Activated CD8-positive, alpha-beta T cell treated with anti-CD3 and anti-CD28 coated beads, Interleukin-2, amount 10 ng/mL, durations not matched to agents 7 days and 5 days (primary cell): ENCODE results near the gene PRKAB2. TPM values are rescaled to one million over a fixed set of nuclear protein-coding genes. Genes with fewer than 3 reads are reported as not detected.
A peak's percentile ranks its signal among the peaks of the same experiment; 100 is the strongest.

Experiments
- ATAC-seq: fragments of 150-1000 bp; cut with Tn5 transposase; one replicate; pipeline ENCODE4 v1.10.0; 2021; ENCODE audit warnings: moderate library complexity
- CTCF ChIA-PET: fragments of 350-600 bp; sonication (Branson Sonifier 250); formaldehyde crosslinking; loops from one replicate; lab custom pipeline; 2021; ENCODE audit warnings: antibody characterized with exemption; lab: Charles Lee
- POLR2A ChIA-PET: fragments of 350-600 bp; sonication (Branson Sonifier 250); formaldehyde crosslinking; loops from one replicate; lab custom pipeline; 2021; ENCODE audit warnings: antibody characterized with exemption; lab: Charles Lee
- DNase-seq: peaks from one replicate; pipeline ENCODE4 v3.0.0-alpha.2; 2020
- H3K27ac Mint-ChIP-seq: one replicate; pipeline ENCODE4 v1.8.0; 2021; ENCODE audit warnings: mild to moderate bottlenecking, mixed read lengths
- H3K27me3 Mint-ChIP-seq: one replicate; pipeline ENCODE4 v1.8.0; 2021; ENCODE audit warnings: low read depth, mixed read lengths
- H3K36me3 Mint-ChIP-seq: one replicate; pipeline ENCODE4 v1.8.0; 2021; ENCODE audit warnings: low read depth, mixed read lengths
- H3K4me1 Mint-ChIP-seq: one replicate; pipeline ENCODE4 v1.8.0; 2021; ENCODE audit warnings: low read depth, mixed read lengths
- H3K4me3 Mint-ChIP-seq: one replicate; pipeline ENCODE4 v1.8.0; 2021; ENCODE audit warnings: mild to moderate bottlenecking, mixed read lengths
- H3K9me3 Mint-ChIP-seq: one replicate; pipeline ENCODE4 v1.8.0; 2022; ENCODE audit warnings: mixed read lengths; ENCODE audit not compliant: insufficient read depth
- total RNA-seq, 2 experiments: library from RNA; stranded (reverse); gene quantifications; one replicate each; pipeline ENCODE4 v1.2.3, GENCODE V29; 2021

Gene PRKAB2, protein sequence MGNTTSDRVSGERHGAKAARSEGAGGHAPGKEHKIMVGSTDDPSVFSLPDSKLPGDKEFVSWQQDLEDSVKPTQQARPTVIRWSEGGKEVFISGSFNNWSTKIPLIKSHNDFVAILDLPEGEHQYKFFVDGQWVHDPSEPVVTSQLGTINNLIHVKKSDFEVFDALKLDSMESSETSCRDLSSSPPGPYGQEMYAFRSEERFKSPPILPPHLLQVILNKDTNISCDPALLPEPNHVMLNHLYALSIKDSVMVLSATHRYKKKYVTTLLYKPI
- 10 to 100 TPM in 1 of 2 experiments, 1 to 10 TPM in 1; 9.6 to 10.4 TPM for total RNA-seq

DNA sequence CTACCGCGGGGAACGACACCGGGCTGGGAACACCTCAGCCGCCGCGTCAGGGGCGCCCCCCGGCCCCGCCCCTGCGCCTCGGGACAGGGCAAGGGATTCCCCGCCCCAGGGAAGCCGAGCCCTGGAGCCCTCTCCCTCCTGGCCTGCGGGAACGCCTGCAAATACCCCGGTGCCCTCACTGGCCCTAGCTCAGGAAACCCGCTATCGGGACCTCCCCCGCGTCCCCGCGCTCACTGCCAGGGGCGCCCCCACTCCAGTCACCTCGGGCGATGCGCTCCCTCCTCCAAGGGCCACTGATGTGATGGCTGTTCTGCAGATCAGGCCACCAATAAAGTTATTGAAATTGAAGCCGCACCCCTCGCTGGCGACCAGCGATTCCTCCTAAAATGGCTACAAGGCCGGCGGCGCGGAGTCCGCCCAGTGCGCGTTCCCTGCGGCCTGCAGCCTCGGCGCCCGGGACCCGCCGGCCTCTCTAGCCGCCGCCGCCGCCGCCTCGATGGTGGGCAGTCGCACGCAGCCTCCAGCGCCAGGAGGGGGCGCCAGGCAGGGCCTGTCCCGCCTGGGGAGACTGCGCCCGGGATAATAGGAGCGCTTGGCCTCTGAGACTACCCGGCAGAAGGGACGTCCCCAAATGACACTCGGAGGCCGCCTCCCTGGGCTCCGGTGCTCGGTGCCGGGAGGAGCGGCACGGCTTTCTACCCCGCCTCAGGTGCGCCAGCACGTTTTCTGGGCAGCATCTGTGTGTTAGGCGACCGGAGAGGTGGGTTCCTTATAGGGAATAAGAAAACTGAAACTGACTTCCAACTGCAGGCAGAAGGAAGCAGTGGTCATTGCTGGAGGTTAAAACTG is at the start of gene PRKAB2:
PRKAB2 (minus strand) TSS at position 303 of the 849 bp plus-strand sequence. CDS start 326 bp downstream, outside the sequence.
- peaks cover 32% of the 10 kb centered on the region for H3K4me1 Mint-ChIP-seq
- peak; percentile 91 for DNase-seq
- peaks cover 4% of the 10 kb centered on the region for H3K9me3 Mint-ChIP-seq
- ChIA-PET POLR2A (interaction anchor here (1.0 to 2.9 kb wide), 4 partner anchors 11 to 88 kb away, joined by 4 to 20 read pairs (median 4); partner anchors contain the start of gene CHD1L), CTCF (interaction anchor here (0.7 to 4.9 kb wide), 8 partner anchors 9 to 101 kb away, joined by 3 to 56 read pairs (median 7); partner anchors contain the start of gene CHD1L)
- peaks cover 2% of the 10 kb centered on the region for H3K27me3 Mint-ChIP-seq
- peak; percentile 87 for ATAC-seq
- peaks cover 17% of the 10 kb centered on the region for H3K36me3 Mint-ChIP-seq
- H3K27ac Mint-ChIP-seq, result peak within 1 kb of the TSS; percentile 97
- H3K4me3 Mint-ChIP-seq, result peak within 1 kb of the TSS; percentile 98

DNA sequence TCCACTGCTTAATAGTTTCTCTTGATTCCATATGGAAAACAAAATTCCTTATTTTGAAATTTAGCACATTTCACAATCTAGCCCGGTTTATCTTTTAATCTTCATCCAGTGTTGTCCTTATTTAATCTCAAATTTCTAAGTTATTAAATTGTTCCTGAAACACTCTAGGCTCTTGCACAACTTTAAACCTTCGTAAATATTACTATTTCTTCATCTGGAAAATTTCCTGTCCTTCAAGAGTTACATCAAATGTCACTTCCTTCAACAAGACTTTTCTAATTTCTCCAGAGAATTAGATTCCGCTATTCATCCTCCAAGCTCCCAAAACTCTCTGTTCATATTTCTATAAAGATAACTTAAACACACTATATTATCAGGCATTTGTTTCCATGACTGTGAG is 46.3 kb upstream of the PRKAB2 start:
- Mint-ChIP-seq H3K4me1 (no peaks in the 10 kb centered on the region), H3K27me3 (peaks cover 13% of the 10 kb centered on the region), H3K9me3 (no peaks in the 10 kb centered on the region), H3K4me3 (no peak overlapping the region), H3K27ac (no peak overlapping the region), H3K36me3 (no peaks in the 10 kb centered on the region)
- CTCF ChIA-PET, result no interaction called here
- ATAC-seq (no peak), DNase-seq (no peak)
- POLR2A ChIA-PET, result no interaction called here

DNA sequence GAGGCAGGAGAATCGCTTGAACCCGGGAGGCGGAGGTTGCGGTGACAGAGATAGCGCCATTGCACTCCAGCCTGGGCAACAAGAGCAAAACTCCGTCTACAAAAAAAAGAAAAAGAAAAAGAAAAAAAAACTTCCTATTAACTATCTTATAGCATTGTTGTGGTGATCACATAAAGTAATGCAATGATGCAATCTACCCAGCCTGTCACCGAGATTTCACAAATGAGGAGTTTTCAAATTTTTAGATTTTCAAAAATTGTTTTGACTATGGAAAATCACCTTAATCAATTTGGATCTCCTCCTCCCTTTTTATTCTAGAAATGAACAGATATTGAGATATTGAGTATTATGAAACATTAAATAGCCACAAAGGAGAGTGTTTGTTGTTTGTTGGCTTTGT is 44.9 kb upstream of the PRKAB2 start:
- Mint-ChIP-seq H3K4me3 (no peak overlapping the region), H3K27ac (no peak overlapping the region), H3K9me3 (no peaks in the 10 kb centered on the region), H3K4me1 (no peaks in the 10 kb centered on the region), H3K27me3 (peaks cover 9% of the 10 kb centered on the region), H3K36me3 (no peaks in the 10 kb centered on the region)
- DNase-seq (no peak), ATAC-seq (no peak)
- CTCF ChIA-PET, result interaction anchor here (1.1 kb wide), 1 partner anchor 8 kb away, joined by 3 read pairs; the partner anchor contains the start of gene FMO5
- POLR2A ChIA-PET, result no interaction called here

DNA sequence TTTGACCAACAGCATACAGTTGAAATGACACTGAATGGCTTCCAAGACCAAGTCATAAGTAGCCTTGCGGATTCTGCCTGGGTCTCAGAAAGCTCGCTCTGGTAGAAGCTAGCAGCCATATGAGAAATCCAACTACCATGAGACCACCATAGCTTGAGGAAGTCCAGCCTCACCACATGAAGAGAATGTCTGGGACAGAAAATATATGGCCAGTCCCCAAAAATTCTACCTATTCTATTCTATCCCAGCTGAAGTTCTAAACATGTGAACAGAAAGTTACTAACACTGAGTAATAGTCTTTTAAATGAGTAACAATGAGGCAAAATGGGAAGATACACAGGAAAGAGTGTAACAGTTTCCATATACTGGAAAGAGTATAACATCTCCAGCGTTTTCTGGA is 43.9 kb upstream of the PRKAB2 start:
- no peak for ATAC-seq
- ChIA-PET CTCF (interaction anchor here (0.6 to 1.1 kb wide), 2 partner anchors 9 to 26 kb away, joined by 3 read pairs; partner anchors contain the start of genes CHD1L and FMO5), POLR2A (no interaction called here)
- Mint-ChIP-seq H3K27ac (no peak overlapping the region), H3K36me3 (no peaks in the 10 kb centered on the region), H3K4me3 (no peak overlapping the region), H3K9me3 (no peaks in the 10 kb centered on the region), H3K27me3 (peaks cover 5% of the 10 kb centered on the region), H3K4me1 (no peaks in the 10 kb centered on the region)
- DNase-seq, result no peak

DNA sequence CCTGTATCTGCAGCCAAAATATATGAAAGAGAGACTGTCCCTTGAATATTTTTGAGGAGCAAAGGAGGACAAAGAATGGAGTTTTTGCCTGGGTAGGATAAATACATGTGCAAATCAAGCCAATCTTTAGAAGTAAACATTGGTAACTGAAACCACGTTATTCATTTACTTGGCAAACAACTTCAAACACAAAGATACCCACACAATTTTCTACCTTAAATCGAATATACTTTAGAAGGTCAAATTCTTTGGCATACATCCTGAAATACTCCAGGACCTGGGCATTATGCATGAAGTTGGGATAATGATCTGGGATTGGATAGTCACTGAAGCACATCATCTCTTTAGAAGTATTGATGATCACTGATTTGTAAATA is 43.3 kb upstream of the PRKAB2 start:
- Mint-ChIP-seq H3K27ac (no peak overlapping the region), H3K36me3 (no peaks in the 10 kb centered on the region), H3K4me1 (no peaks in the 10 kb centered on the region), H3K4me3 (no peak overlapping the region), H3K9me3 (no peaks in the 10 kb centered on the region), H3K27me3 (peaks cover 5% of the 10 kb centered on the region)
- ATAC-seq (no peak), DNase-seq (no peak)
- ChIA-PET CTCF (interaction anchor here (0.6 kb wide), 1 partner anchor 27 kb away, joined by 3 read pairs; the partner anchor contains the start of gene CHD1L), POLR2A (no interaction called here)

DNA sequence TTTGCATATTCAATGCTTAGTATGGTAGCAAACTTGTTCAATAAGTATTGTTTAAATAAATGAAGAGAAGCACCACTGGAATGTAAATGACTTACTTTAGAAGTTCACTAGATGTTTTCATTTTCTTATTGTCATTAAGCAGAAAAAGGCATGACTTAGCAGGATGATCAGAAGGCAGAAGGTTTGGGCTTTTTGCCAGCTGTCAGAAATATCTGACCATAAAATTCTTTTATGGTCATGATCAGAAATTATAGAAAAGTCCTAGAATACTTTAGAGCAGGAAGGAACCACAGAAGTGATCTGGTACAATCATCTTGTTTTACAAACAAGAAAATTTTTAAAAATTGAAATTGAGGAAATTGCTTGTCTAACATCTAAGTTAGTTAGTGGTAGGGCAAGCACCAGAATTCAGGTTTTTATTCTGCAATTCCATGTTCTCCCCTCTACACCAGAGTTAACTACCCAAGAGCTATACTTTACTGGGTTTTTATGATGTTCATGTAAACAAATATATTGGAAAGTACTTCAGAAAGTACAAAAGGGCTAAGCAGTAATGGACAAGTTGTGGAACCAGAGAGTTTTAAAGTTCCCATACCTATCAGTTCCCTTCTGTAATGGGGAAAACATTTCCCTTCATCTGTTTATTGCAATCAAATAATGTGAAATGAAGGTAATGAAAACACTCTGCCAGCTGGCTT is 42.7 kb upstream of the PRKAB2 start:
- Mint-ChIP-seq H3K27me3 (peaks cover 5% of the 10 kb centered on the region), H3K4me1 (no peaks in the 10 kb centered on the region), H3K4me3 (no peak overlapping the region), H3K27ac (no peak overlapping the region), H3K36me3 (no peaks in the 10 kb centered on the region), H3K9me3 (no peaks in the 10 kb centered on the region)
- ATAC-seq (no peak), DNase-seq (no peak)
- CTCF ChIA-PET, result no interaction called here
- POLR2A ChIA-PET, result no interaction called here

DNA sequence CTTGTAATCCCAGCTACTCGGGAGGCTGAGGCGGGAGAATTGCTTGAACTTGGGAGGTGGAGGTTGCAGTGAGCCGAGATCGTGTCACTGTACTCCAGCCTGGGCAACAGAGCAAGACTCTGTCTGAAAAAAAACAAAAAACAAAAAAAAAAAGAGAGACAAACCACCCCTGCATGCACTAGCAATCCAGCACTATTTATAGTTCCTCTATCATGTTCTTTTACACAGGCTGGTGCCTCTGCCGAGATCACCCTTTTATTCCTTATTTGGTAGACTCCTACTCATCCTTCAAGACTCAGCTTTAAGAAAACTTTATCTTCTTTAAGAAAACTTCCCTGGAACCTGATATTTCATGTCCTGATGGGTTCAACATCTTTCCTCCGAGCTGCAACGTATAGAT is 42.1 kb upstream of the PRKAB2 start:
- Mint-ChIP-seq H3K4me1 (no peaks in the 10 kb centered on the region), H3K27me3 (peaks cover 5% of the 10 kb centered on the region), H3K9me3 (no peaks in the 10 kb centered on the region), H3K4me3 (no peak overlapping the region), H3K36me3 (no peaks in the 10 kb centered on the region), H3K27ac (no peak overlapping the region)
- DNase-seq (no peak), ATAC-seq (no peak)
- ChIA-PET POLR2A (no interaction called here), CTCF (no interaction called here)

DNA sequence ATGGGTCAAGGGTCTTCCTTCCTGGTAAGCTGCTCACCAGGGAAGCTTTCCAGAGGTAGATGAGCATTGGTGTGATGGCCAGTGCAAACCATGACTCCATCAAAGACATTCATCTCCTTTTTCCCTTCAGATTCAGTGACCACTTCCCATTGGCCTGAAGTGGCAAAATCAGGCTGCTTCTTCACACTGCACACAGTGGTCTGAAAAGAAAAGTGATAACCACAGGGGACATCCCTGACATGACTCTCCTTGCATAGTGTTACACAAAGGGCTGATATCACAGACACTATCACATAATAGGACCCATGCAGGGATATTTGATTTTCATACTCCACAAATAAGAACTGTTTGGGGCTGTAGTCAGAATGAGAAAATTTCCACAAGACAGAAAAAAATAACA is 41.0 kb upstream of the PRKAB2 start:
- CTCF ChIA-PET, result no interaction called here
- POLR2A ChIA-PET, result no interaction called here
- DNase-seq (no peak), ATAC-seq (no peak)
- Mint-ChIP-seq H3K9me3 (no peaks in the 10 kb centered on the region), H3K27ac (no peak overlapping the region), H3K4me3 (no peak overlapping the region), H3K27me3 (peaks cover 5% of the 10 kb centered on the region), H3K4me1 (no peaks in the 10 kb centered on the region), H3K36me3 (no peaks in the 10 kb centered on the region)

DNA sequence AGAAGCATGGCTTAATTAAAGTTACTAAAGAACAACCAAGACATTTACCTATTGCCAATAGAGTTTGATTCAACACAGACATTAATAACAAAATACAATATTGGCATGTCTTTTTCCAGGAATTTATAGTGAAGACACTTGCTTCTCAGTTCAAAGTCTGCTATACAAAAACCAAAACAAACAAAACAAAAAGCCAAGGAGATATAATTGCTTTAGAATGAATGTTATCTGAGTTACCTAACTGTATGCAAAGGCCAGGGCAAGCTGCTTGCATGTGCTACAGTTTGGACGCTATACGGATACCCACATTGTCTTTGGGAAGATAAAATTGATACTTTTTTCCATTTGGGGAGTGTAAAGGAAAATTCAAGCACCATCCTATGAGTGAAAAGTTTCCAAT is 39.3 kb upstream of the PRKAB2 start:
- ChIA-PET POLR2A (no interaction called here), CTCF (interaction anchor here (1.3 kb wide), 1 partner anchor 13 kb away, joined by 3 read pairs; the partner anchor contains the start of gene FMO5)
- Mint-ChIP-seq H3K9me3 (no peaks in the 10 kb centered on the region), H3K27ac (no peak overlapping the region), H3K36me3 (no peaks in the 10 kb centered on the region), H3K4me3 (no peak overlapping the region), H3K4me1 (no peaks in the 10 kb centered on the region), H3K27me3 (peaks cover 5% of the 10 kb centered on the region)
- no peak for ATAC-seq
- no peak for DNase-seq

DNA sequence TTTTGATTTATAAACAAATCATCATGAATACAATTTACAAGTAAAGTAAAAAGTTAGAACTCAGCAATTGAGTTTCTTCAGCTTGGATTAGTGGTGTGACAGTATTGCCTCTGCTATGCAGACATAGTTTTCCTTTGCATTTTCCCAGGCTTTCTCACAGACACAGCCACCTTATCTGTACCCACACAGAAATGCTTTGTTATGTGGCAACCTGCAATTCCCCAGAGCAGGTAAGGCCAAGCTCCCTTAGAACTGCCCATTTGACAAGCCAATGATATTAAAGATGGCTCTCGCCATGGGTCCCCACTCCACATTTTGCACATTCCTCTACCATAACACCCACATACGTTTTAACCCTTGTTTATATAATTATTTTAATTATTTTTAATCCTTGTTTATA is 38.7 kb upstream of the PRKAB2 start:
- H3K27ac Mint-ChIP-seq, result no peak overlapping the region
- no peaks in the 10 kb centered on the region for H3K36me3 Mint-ChIP-seq
- DNase-seq (no peak), ATAC-seq (no peak)
- H3K27me3 Mint-ChIP-seq, result peaks cover 2% of the 10 kb centered on the region
- POLR2A ChIA-PET, result no interaction called here
- no peak overlapping the region for H3K4me3 Mint-ChIP-seq
- CTCF ChIA-PET, result no interaction called here
- H3K9me3 Mint-ChIP-seq, result no peaks in the 10 kb centered on the region
- H3K4me1 Mint-ChIP-seq, result no peaks in the 10 kb centered on the region

DNA sequence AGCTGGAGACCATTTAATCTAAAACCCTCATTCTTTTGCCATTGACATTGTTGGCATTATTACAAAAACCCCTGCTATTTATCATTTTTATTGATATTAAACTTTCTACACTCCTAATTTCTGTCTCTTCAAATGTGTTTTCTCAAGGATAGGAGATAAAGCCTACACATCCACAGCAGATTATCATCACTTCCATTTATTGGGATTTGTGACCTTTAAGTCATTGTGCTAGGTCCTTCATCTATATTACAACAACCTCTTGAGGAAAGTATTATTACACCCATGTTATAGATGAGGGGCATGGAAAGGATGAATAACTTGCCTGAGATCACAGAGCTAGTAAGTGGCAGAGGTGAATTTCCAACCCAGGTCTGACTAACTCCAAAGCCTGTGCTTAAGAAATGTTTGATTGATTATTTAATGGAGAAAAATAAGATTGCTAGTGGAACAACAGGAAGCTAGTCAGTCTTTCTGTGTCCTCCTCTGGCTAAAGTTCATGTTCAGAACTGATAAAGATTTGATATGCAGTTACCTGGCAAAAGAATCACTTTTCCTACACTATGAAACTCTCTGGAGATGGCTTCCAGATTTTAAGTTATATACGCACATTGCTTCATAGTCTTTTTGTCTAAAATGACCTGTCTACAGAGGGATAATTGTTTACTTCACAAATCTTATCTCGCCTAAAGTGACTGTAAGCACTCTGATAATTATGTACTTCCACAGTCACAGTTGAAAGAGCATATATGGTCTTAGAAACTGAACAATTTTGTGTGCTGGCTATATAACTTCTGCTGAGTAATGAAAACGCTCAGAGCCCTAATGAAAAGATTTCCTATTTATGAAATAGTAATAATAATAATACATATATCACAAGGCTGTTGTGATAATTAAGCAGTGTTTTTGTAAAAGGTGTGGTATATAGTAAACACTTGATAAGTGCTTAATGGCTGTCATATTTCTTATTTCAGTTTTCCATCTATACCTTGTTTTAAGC is 37.9 kb upstream of the PRKAB2 start:
- H3K4me3 Mint-ChIP-seq, result no peak overlapping the region
- H3K27ac Mint-ChIP-seq, result no peak overlapping the region
- no peaks in the 10 kb centered on the region for H3K9me3 Mint-ChIP-seq
- no peaks in the 10 kb centered on the region for H3K4me1 Mint-ChIP-seq
- no peak for DNase-seq
- H3K36me3 Mint-ChIP-seq, result no peaks in the 10 kb centered on the region
- ATAC-seq, result no peak
- peaks cover 2% of the 10 kb centered on the region for H3K27me3 Mint-ChIP-seq
- CTCF ChIA-PET, result no interaction called here
- POLR2A ChIA-PET, result no interaction called here
